ENCODE measurements around the gene NKX1-1.

DNA sequence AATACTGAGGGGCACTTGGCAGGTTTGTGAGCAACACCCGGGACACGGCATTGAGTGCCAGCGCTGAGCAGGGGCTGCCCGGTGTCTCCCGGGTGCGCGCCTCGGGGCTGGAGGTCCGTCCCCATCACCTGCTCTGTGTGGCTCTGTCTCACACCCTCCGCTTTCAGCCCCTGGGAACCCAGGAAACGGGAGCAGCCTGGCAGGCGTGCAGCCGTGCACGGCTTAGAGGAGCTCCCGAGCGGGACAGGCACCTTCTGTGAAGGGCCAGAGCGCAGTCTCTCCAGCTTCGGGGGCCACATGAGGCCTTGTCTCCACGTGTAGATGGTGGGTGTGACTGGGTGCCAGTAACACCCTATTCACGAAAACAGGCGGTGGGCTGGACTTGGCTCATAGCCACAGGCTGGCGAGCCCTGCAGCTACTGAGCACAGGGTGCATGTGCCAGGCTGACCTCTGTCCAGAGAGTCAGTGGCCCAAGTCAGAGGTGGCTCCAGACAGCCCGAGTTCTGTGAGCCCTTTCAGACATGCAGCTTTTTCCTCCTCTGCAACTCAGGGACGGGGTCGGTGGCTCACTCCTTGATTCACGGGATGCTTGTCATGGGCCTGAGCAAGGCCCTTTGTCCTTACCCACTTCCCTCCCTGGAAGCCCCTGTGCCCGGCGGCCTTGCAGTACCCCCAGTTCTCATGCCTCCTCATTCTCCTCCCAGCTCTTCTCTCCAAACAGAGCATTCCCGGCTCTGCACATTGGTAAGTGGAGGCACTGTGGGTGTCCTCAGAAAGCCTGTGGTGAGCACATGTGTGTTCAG lies 35.7 kb downstream of the NKX1-1 start:
- TF ChIP-seq CTCF (IDR thresholded peaks at IDR 0.05): no peak
- TF ChIP-seq POLR2A (IDR thresholded peaks at IDR 0.05): no peak
